Right lobe of liver (tissue), 4 donors: ENCODE results near the gene SSUH2.

ENCODE experiments used
- POLR2A ChIP-seq: fragments of 450-650 bp; IDR thresholded peaks from one replicate; pipeline ENCODE4 v1.6.1; 2017; ENCODE audit warnings: antibody characterized with exemption, mild to moderate bottlenecking
- TF ChIP-seq, protein P1 (sequence below), 4 donors: fragments of 200-600 bp in 3 of 4; fragments of 450-650 bp in 1 of 4; IDR thresholded peaks; one replicate each; pipeline versions ENCODE4 v1.5.1 to v1.8.0; 2016 to 2022; ENCODE audit warnings: antibody characterized with exemption in 4 of 4, mild to moderate bottlenecking in 2 of 4
- donor health status: DM: no; HTN: no; CAD: no.
- donor health status: DM: no; HTN: no; CAD: no.
- donor health status: DM: no; HTN: yes; CAD: no.

DNA sequence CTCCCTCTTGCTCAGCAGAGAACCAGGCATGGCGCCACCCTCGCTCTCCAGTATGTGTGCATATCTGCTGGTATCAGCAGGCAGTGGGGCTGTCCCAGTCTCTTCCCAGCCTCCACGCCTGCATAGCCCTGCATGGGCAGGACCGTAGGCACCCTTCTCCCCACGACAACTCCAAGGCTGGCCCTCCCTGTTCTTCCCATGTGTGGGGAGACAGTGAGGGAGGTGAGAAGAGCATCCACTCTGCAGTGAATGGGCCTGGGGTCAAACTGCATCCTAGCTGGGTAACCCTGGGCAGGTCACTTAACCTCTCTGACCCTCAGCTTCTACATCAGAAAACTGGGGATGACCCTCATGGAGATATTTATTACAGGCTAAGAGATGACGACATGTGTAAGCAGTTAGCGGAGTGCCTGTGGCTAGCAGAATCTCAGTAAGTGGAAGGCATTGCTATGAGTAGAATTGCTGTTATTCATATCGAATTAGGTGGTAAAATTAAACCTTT, 13.3 kb upstream of the SSUH2 start:
- TF ChIP-seq, protein P1, sequence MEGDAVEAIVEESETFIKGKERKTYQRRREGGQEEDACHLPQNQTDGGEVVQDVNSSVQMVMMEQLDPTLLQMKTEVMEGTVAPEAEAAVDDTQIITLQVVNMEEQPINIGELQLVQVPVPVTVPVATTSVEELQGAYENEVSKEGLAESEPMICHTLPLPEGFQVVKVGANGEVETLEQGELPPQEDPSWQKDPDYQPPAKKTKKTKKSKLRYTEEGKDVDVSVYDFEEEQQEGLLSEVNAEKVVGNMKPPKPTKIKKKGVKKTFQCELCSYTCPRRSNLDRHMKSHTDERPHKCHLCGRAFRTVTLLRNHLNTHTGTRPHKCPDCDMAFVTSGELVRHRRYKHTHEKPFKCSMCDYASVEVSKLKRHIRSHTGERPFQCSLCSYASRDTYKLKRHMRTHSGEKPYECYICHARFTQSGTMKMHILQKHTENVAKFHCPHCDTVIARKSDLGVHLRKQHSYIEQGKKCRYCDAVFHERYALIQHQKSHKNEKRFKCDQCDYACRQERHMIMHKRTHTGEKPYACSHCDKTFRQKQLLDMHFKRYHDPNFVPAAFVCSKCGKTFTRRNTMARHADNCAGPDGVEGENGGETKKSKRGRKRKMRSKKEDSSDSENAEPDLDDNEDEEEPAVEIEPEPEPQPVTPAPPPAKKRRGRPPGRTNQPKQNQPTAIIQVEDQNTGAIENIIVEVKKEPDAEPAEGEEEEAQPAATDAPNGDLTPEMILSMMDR (IDR thresholded peaks at IDR 0.05) = no peak
- TF ChIP-seq POLR2A = no peak
